HG02981 (cell line): ENCODE results near the gene ZNF346.
A peak's percentile ranks its signal among the peaks of the same experiment; 100 is the strongest.

ENCODE experiments used
- ATAC-seq: cut with Tn5 transposase; IDR thresholded peaks from one replicate; pipeline ENCODE4 v1.9.1; 2021; ENCODE audit warnings: mild to moderate bottlenecking, moderate library complexity; ENCODE audit not compliant: unreplicated experiment

ZNF346 gene

GRCh38 chr5:177113566-177114424 is 91.3 kb downstream of the ZNF346 start:
- peak; percentile 43 for ATAC-seq

- peak; percentile 74 for ATAC-seq
Measured at GRCh38 chr5:177116631-177117373, 94.3 kb downstream of the ZNF346 start.

GRCh38 chr5:177117441-177118045 is 95.0 kb downstream of the ZNF346 start:
- ATAC-seq: no peak

GRCh38 chr5:177122566-177122965 is 100.1 kb downstream of the ZNF346 start:
- no peak for ATAC-seq

- ATAC-seq: no peak
Measured at GRCh38 chr5:177123789-177124485, 101.4 kb downstream of the ZNF346 start.

- no peak for ATAC-seq
Measured at GRCh38 chr5:177124486-177124991, 102.0 kb downstream of the ZNF346 start.

GRCh38 chr5:177126771-177127170 is 104.3 kb downstream of the ZNF346 start:
- ATAC-seq: no peak

- ATAC-seq: no peak
Measured at GRCh38 chr5:177128551-177128981, 106.1 kb downstream of the ZNF346 start.

GRCh38 chr5:177130211-177131018 is 107.9 kb downstream of the ZNF346 start:
- no peak for ATAC-seq
